Pons (tissue), 1 donor: Measurements from ENCODE around the gene SRXN1.

ENCODE experiments used
- DNase-seq: peaks from one replicate; pipeline ENCODE4 v3.0.0-alpha.2; 2016; ENCODE audit warnings: low spot score

The SRXN1 gene

GRCh38 chr20:675453-676314, 22.7 kb upstream of the SRXN1 start, which contains the start of gene SCRT2:
TSS of gene SCRT2 (minus strand) at chr20:675802. CDS start at chr20:675601, 201 bp downstream.
- peak; percentile 25 for DNase-seq

- no peak for DNase-seq
Measured at GRCh38 chr20:675033-675452, 22.0 kb upstream of the SRXN1 start.

- peak; percentile 30 for DNase-seq
Measured at GRCh38 chr20:673603-674001, 20.6 kb upstream of the SRXN1 start.

DNA sequence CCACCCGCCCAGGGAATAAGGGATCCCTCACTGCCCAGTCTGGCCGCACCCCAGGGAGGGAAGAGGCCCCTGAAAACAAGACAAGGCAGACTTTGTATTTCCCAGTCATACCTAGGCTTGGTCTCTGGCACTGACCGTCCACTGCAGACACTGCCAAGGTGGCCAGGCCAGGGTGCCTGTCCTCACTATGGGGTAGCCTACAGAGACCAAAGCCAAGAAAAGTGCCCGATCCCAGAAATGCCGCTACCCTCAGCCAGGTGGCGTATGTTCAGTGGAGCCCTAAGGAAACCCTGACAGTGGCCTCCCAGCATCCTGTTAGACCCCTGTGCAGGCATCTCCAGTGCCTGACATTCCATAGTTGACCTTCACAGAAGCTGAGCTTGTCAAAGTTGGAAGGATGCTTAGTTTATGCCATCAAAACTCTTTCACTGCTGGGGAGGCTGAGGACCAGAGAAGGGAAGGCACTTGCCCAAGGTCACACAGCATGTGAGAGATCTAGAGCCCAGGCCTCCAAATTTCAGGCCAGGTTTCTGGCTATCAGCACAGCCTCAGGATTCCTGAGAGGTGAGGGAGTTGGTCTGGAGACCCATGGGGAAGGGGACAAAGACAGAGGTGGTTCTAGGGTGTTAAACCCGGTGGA, 20.1 kb upstream of the SRXN1 start:
- DNase-seq, result no peak

GRCh38 chr20:671252-672030, 18.4 kb upstream of the SRXN1 start:
- DNase-seq, result no peak

- DNase-seq, result no peak
Measured at GRCh38 chr20:669573-669972, 16.6 kb upstream of the SRXN1 start.

- no peak for DNase-seq
Measured at GRCh38 chr20:668638-669037, 15.6 kb upstream of the SRXN1 start.

GRCh38 chr20:668050-668449, 15.1 kb upstream of the SRXN1 start:
- no peak for DNase-seq

DNA sequence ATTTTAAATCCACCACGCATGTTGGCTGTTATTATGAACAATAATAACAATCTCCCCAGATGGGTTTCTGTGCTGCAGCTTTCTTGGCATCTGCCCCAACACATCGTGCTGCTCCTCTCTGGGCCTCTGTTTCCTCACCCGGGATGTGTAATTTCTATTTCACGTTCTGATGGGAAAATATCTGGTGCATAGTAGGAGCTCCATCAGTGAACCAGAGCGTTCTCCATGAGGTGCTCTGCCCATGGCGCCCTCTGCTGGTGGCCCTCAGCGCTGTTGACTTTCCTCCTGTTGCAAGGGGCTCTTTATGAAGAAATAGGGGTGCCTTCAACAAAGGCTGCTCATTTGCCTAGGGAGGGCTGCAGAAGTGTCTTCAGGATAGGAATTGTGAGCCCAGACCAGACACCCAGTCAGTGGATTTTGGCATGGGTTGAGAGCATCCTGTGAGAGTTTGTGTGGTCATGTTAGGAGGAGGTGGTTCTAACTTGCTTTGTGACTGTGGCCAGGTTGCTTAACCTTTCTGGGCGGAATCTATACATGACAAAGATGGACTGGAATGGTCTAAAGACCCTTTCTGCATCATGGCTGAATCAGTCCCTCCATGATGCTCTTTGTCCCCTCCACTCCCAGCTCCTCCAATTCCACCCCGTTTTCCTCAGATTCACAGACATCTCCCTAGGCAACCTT, 14.5 kb upstream of the SRXN1 start:
- no peak for DNase-seq

DNA sequence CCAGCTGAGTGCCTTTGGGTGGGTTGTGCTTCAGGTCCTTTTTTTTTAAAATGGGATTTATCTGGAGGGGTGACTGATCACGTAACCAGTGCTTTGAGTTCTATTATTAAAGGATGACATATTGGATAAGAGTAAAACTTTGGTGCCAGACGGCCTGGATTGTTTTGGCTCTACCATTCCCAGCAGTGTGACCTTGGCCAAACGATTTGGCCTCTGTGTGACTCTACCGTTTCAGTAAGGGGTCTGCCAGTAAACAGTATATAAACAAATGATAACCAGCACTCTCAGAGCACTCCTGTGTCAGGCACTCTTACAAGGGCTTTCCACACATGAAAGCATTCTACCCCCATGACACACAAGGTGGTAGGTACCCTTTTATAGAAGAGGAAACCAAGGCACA, 13.9 kb upstream of the SRXN1 start:
- no peak for DNase-seq

DNA sequence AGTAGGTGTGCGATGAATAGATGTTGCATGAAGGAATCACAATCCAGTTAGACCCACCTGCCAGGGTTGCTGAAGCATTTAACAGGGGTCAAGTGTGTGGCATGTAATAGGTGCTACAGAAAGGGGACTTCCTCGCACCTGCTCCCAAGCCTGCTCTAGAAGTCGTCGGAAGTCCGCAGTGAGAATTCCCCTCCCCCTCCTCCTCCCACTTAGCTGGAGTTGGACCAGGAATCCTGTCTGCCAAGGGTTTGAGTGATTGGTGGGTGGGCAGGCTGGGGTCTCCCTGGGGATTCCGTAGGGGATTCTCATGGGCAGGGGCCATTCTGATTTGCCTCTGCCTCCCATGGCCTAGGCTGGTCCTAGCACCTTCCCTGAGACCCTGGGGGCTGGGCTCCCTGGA, 12.3 kb upstream of the SRXN1 start:
- DNase-seq, result no peak

DNA sequence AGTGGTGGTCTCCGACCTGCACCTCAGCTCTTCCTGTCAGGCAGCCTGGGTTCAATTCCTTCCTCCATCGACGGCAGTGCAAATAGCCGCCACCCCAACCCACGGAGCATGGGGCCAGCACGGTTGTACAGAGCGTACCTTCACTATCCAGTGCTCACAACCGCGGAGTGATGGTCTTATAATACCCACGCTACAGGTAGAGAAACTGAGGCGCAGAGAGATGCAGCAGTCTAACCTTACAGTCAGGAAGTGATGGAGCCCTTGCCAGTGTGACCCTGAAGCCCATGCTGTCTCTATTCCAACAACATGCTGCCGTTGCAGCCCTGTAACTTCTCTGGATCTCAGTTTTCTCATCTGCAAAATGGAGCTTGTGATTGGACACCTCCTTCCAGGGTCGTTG, 11.6 kb upstream of the SRXN1 start:
- no peak for DNase-seq

- DNase-seq, result no peak
Measured at GRCh38 chr20:664151-664550, 11.2 kb upstream of the SRXN1 start.

DNA sequence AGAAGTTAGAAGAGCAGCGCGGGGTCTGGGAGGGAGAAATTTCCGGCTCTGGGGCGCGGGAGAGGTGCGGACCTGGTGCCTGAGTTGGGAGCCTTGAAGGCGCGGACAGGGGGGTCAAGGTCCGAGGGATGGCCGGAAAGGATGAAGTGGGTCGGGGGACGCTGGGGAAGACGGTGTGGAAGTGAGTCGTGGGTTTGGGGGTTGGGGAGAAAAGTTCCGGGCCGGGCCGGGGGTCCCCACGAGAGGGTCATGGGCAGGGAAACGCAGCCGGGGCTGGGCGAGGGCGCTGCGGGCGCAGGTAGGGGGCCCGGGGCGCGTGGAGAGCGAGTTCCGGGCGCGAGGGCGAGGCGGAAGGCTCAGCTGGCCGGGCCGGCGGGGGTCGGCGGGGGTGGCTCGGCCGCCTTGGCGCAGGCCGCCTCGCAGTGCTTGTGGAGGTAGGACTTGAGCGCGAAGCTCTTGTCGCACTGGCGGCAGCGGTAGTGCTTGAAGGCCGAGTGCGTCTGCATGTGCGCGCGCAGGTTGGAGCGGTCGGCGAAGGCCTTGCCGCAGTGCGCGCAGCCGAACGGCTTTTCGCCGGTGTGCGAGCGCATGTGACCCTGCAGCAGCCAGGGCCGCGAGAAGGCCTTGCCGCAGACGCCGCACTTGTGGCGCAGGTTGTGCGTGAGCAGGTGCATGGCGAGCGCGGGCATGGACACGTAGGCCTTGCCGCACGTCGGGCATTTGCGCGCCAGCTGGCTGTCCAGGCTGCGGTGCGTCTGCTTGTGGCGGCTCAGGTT, 10.5 kb upstream of the SRXN1 start:
- DNase-seq, result no peak

DNA sequence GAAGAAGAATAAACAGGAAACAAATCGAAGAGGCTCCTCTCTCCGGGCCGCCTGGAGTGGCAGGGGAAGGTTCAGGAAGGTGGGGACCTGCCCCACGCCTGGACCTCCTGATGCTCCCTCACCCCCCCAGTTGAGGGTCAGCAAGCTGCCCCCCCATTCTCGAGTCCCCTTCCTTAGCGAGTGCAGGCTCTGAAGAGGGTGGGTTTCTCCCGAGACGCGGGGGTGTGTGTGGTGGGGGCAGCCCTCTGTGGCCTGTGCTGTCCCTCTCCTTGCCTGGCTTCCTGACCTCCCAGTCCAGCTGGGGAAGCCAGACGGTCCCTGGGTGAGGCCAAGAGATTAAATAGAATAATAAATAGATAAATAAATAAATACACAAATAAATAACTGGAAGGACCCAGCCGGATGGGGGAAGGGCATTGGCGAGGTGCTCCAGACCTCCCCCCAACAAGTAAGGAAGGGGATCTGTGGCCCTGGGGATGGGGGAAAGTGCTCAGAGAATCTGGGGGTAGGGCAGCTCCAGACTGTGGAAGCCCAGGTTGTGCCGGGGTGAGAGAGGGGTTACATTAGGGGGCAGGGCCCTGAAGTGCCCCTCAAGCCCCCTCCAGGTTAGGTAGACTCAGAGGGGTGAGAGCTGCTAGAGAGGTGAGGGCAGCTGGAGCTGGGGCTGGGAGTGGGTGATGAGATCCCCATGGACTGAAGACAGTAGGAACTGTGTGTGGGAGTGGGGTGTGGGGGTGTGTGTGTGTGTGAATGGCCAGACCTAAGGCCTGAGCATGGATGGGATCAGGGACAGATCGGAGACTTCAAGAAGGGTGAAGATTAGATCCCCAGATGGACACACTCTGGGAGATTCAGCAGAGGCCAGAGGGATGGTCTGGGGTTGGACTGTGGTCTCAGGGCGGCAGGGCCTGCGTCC, 9.5 kb upstream of the SRXN1 start:
- no peak for DNase-seq

- DNase-seq, result no peak
Measured at GRCh38 chr20:661474-662270, 8.7 kb upstream of the SRXN1 start.

DNA sequence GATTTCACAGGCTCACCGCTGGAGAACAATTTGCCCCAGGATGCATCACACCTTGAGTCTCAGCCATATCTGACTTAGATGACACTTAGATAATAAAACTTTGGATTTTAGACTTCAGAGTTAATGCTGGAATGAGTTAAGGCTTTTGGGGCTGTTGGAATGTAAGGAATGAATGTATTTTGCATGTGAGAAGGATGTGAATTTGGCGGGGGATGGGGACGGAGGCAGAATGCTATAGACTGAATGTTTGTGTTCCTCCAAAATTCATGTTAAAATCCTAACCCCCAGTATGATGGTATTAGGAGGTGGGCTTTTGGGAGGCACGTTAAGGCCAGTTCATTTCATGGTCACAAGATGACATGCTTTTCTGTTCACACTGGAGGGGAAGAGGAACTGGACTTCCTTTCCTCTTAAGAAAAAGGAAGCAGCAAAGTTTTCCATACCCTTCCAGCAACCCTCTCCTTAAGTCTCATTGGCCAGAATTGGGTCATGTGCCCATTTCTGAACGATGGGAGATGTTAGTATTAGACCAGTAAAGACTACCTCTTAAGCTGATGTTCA, 5.8 kb upstream of the SRXN1 start:
- no peak for DNase-seq

DNA sequence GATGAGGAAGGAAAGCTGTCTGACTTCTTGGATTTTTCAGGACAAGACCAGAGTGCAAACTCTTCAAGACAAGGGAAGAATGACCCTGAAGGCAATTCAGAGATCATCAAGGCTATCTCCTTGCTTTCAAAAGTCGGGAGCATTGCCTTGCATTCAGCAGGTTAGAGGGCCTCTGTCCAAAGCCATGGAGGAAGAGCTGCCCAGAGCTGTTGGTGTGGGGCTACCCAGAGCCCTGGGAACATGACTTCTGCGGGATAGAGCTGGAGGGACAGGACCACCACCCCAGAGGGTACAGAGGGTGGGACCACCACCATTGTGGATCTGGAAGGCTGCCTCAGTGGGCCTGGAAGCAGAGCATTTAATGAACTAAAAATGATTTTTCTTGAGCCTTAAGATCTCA, 5.2 kb upstream of the SRXN1 start:
- DNase-seq, result no peak
